OCI-M2 (cell line): ENCODE data around the gene GRM7.
"Not testable (repeated sequence)": the region's sequence is repeated elsewhere in the genome, so short reads cannot be mapped to it uniquely, and the experiment has no call there.

ENCODE experiments used
- DNase-seq: peaks from one replicate; lab custom pipeline; 2025; ENCODE audit not compliant: unreplicated experiment; lab: John Stamatoyannopoulos, UW

GRM7 gene

DNA sequence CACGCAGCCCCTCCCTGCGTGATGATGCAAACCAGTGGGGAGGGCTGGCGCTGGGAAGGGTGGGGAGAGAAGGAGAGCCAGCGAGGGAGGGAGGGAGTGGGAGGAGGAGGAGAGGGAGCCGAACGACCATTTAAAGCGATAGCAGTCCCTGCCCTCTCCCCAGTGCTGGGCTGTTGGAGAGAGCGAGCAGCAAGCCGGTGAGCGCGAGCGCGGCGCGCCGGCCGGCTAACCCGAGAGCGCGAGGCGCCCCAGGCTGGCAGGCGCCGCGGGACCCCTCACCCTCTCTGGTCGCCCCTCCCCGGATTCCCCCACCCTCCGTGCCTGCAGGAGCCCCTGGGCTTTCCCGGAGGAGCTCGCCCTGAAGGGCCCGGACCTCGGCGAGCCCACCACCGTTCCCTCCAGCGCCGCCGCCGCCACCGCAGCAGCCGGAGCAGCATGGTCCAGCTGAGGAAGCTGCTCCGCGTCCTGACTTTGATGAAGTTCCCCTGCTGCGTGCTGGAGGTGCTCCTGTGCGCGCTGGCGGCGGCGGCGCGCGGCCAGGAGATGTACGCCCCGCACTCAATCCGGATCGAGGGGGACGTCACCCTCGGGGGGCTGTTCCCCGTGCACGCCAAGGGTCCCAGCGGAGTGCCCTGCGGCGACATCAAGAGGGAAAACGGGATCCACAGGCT is at the start of gene GRM7:
Gene GRM7 (plus strand): TSS at position 162 of the 671 bp plus-strand sequence.
- DNase-seq = no peak

DNA sequence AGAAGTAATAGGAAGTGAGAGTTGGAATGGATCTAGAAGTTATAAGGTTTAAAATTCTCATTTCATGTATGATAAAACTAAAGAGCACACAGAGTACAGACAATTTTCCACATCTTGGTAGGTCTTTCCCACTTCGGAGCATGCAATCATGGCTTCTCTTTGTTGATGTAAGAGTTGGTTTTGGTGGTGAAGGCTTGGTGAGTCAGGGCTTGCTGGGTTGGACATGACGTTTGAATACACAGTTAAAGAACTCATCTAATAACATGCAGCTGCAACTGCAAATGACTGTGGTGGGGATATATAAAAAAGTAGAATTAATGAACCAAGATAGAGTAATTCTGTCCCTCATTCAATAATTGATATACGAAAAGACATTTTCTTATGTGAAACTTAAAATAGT is 39.5 kb upstream of the GRM7 start:
- DNase-seq = no peak

DNA sequence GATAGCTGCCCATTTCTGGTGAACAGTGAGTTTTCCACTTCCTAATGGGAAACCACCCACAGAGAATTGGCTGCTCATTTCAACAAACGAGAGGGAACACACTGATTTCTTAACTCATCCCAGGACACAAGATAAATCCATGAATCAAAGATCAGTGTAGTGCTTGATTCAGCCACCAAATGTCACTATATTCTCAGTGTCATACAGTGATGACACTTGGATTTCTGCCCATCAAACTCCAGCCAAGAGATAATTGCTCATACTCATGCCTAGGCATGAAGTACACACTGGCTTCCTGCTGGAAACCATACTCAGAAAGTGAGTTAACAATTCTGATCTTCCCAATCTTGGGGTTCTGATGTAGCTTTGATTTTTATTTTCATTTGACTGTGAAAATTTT is 35.4 kb upstream of the GRM7 start:
- no peak for DNase-seq

DNA sequence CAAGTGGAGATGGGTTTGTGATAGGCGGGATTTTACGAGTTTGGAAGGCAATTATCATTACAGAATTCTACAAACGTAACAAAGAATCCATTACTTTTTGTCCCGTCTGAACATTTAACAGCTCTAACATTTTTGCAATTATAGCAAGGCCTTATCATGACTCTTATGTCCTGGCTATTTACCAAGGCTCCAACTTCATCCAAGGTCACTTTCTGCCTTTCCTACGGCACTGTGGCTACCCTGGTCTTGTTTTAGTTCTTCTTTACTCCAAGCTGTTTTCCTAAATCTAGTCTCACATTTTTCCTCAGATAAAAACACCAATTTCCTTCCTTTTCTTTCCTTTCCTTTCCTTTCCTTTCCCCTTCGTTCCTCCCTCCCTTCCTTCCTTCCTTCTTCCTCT is 33.5 kb upstream of the GRM7 start:
- no peak for DNase-seq

DNA sequence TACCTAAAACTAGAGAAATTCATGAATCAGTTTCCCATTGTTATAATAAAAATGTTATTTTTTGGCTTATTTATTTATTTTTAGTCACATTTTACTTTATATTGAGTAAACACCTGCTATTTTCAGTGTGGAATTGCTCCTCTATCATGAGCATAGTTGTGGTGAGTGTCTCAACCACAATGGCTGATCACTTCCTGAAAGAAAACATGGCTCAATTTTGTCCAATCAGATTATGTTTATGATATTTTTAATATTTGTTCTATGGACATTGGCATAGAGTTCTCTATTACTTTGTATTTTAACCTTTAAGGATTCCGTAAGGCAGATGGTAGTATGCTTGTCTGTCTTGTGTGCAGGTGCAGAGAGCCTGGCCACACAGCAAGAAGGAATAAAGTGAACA is 16.2 kb upstream of the GRM7 start:
- DNase-seq = no peak

DNA sequence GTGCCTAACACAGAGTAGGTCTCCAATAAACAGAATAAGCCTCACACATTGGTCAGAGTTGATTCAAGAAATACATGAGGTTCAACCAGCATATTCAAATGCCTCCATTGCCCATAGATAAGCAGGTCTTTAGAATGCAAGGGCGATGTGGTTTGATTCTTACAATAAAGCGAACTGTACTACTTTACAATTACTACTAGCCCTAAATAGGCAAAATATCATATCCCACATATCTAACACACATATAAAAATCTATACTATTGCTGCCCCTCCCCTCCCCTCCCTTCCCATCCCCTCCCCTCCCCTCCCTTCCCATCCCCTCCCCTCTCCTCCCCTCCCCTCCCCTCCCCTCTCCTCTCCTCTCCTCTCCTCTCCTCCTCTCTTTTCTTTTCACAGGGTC is 6.7 kb upstream of the GRM7 start:
- no peak for DNase-seq

DNA sequence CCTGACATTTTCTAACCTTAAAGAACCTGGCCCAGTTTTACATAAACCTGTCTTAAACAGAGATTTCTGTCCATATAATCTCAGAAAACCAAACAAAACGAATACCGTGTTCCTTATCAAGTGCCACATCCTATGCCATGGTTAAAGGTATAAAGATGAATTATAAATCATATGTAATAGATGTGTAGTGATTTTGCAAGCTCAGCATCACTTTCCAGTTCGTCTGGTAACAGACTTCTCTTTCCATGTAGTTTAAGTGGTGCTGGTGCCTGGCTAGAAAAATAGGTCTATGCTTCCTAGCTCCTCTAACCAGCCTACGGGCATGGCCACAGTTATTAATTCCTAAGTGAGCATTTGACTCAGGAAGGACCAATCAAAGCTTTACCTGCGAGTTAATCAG is 3.4 kb upstream of the GRM7 start:
- DNase-seq = no peak

DNA sequence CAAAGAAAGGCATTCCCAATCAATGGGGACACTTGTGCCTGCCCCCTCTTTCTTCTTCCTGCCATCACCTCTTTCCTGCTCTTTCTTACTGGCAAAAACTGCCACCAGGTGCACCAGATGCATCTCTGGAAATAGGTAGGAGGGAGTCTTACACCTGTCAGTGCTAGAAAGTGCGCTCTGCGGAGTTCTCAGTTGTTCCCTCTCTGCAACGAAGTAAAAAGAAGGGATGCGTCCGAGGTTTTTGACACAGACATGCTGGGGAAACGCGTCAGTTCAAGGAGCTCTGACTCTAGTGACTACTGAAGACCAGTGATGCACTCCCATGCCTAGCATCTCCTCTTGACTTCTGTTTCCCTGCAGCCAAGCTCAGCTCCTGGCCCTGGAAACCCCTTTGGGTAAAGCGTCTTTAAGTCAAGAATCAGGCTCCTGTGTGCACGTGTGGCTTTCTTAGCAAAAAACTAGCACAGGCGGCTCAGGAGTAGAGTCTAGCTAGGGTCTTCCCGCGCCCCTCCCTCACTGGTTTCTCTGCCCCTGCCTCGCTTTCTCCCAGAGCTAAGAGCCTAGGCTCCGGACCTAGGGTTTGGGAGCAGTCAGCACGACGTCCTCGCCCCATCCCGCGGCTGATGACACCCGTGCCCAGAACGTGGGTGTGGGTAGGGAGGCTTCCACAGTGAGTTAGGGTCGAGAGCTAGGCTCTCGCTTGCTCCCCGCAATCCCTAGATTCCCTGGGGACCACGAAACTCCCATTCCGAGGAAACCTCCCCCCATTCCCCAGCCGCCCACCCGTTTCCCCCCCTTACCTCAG is 564 bp upstream of the GRM7 start:
- DNase-seq = no peak

DNA sequence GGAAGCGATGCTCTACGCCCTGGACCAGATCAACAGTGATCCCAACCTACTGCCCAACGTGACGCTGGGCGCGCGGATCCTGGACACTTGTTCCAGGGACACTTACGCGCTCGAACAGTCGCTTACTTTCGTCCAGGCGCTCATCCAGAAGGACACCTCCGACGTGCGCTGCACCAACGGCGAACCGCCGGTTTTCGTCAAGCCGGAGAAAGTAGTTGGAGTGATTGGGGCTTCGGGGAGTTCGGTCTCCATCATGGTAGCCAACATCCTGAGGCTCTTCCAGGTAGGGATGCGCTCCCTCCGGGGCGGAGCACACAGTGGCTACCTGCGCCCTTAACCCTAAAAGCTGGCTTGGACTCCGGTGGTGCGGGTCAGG is 698 bp downstream of the GRM7 start:
- DNase-seq = no peak

DNA sequence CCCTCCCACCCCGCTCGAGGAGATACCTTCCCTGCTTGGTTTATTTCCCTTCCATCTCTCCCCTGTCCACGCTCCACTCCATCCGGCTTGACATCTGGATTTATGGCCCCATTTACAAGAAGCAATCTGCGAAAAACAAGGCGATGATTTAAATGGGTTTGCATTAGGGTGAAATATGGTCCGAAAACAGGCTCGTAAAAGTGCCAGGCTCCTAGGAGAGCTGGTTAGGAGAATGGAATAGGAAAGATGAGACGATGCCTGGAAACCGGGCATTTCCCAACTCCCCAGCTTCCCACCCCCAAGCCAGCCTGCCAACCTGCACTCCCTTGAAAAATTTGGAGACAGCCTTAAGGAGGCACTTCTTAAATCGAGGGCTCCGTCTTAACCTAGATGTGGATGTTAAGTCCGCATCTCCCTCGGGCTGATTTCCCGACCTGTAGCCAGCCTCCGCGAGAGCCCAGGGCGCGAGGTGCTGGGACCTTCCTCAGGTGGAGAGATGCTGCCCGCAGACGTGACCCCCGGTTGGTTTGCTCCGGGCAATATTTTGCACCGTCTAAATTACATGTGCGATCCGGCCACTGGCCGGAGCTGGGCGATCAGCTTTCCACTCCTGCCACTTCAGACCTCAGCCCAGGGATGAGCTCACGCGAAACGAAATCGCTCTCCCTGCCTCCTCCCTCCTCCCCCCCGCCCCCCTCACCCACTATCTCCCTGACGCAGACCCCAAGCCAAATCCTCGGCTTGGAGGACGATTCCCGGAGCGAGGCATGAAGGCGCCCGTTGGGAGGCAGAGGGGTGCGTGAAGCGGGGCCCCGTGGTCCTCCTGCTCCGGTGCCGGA is 1.3 kb downstream of the GRM7 start:
- no peak for DNase-seq

DNA sequence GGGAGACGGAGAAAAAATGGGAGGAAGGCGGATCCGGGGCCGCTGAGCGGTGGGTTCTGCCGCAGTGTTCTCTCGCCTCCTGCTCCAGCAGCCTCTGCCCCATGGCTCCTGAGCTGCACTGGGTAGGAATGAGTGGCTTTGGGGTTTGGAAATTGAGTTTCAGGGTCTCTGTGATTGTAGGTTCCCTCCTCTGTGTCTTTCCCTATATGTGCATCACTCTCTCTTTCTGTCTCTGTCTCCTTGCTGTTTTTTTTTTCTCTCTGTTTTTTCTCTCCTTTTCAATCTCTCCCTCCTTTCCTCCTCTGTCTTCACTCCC is 1.9 kb downstream of the GRM7 start:
- no peak for DNase-seq

DNA sequence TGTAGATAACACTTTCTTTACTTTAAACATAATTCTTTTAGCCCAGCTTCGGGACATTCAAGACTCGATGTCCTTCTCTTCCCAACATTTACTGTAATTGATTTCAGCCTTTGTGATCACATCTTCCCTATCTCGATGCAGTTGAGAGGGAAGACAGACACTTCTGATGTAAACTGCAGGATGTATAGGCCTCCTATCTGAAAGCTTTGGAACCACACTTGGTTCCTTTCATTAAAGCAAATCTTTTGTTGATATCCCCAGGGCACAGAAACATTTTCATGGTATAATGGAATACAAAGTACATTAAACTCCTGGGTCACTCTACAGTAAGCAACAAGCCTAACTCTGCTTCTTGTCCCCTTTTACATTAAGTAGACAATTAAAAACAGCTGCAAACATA is 6.4 kb downstream of the GRM7 start:
- DNase-seq = no peak

DNA sequence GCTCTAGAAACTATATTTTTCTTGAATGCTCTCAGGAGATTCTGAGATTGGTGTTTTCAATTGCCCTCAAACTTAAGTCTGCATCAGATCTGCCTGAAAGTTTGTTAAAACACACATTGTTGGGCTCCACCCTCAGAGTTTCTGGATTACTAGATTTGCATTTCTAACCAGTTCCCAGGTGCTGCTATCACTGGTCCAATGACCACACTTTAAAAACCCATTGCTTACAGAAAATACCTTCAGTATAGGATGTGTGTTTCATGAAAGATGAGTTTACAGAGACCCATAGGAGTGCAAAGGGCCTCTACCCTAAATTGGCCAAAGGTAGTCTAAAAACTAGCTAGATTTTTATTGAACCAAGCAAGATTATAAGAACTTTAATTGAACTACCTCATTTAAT is 17.8 kb downstream of the GRM7 start:
- DNase-seq = no peak

DNA sequence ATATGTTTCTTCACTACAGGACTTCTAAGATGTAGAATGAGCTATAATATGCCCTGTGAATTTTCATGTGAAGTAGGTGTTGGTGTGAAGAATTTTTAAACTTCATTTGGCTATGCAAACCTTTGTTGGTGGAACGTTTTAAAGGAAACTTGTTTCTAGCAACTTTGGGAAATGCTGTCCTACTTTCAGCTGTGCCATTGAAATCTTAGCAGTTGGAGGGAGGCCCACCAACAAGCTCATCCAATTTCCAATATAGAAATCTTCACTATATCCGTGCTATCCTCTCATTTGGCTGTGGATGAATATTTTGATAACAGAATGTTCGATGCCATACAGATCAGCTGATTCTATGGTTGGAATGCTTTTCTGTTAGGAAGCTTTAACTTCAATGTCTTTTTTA is 51.3 kb downstream of the GRM7 start:
- no peak for DNase-seq

DNA sequence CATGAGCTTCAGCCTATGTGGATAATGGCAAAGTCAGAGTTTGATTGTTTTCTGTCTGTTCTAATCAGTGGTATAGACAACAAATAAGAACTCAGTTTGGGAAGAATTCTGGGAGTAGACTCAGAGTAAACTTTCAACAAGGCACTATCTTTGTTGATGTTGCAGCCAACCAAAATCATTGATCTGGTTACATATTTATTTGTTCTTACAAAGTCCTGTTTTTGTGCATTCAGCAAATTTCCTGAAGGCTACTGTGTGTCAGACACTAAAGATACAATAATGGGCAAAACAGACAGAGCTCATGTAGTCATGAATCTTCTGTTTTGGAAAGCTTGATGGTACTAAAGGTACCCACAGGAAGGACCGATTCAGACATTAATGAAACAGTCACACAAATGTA is 55.0 kb downstream of the GRM7 start:
- DNase-seq = no peak

DNA sequence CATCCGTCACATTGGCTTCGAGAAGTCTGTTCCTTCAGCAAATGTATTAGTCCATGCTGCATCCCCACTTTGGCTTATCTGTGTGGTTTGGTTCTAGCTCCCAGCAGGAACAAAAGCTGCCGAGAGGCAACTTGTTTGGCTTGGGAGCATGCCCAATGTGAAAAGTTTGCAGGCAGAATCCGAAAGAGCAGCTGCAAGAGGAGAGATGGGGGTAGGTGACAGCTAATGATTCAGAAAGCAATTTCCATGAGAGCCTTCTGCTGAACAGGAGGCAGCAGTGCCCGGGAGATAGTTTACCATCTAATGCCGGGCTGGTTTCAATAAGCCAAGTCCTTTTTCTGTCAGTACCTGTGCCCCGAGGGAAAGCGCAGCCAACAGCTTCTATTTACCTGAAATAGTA is 60.2 kb downstream of the GRM7 start:
- DNase-seq = no peak

DNA sequence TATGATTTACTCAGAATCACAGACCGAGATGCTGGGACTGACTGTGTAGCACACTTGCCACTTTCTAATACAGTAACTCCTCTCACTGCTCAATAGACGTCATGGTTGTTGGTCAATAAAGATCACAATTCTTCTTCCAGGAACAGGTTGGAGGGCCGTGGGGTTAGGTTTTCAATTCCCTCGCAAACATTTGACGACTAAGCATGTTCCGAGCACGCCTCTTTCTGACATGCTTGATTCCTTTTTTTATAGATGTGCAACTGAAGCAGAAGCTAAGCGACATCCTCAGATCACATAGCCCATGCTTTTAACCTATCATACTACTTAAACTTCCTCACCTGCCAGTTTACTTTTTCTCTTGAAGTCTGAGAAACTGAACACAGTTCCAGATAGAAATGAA is 61.0 kb downstream of the GRM7 start:
- no peak for DNase-seq

DNA sequence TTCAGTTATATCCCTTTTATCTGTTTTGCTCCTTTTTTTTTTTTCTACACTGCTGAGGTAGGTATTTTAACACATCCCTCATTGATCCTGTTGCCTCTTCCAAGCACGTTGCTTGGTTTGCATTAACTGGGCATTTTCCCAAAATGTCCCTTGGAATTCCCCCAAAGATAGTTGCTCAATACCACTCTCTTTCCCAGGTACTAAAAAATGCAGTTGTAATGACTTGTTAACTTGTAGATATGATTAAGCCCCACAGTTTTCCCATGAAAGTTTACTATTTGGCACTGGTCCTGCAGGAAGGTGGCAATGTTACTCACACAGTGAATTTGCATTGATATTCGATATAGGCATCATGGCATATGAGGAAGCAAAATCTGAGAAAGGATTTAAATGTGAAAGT is 67.1 kb downstream of the GRM7 start:
- no peak for DNase-seq

DNA sequence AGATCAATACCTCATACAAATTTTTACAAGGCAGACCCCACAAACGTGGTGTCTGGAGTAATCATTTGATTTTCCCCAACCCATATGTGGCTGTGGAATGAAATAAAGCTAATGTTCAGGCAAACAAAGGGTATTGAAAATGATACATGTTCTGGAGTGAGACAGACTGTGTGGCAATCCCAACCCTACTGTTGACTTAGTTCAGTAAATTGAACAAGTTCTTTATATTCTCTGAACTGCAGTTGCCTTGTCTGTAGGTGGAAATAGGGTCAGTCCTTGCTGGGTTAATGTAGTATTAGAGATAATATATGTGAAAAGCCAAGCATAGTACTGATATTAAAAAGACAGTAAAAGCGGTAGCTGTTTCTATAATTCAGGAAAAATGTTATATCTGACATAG is 69.0 kb downstream of the GRM7 start:
- no peak for DNase-seq

DNA sequence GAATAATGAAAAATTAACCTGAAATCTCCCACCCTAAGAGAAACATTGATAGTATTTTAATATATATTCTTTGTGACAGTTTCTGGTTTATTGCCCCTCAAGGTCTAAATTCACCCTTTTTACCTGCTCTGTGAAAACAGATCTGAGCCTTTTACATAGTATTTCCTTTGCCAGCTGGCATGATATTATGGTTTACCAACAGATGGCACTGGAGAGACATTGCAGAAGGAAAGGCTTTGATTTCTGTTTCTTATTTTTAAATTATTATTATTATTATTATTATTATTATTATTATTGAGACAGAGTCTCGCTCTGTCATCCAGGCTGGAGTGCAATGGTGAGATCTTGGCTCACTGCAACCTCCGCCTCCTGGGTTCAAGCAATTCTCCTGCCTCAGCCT is 74.5 kb downstream of the GRM7 start:
- DNase-seq = not testable (repeated sequence)

DNA sequence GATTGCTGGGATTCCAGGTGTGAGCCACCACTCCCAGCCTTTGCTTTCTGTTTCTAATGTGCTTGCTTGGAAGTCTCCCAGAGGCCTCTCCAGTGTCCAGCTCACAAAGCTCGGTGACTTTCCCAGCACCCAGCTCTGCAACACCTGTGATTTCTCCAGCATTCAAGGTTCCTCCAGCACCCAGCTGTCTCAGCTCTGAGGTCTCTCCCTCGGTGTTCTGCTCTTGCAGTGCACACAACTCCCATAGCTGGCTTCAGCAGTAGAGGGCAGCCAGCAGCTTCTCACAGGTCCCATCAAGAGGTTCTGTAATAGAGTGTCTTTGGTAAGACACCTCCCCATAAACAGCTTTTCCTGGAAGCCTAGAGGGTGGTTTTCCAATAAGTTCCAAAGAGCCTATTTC is 75.1 kb downstream of the GRM7 start:
- DNase-seq = no peak

DNA sequence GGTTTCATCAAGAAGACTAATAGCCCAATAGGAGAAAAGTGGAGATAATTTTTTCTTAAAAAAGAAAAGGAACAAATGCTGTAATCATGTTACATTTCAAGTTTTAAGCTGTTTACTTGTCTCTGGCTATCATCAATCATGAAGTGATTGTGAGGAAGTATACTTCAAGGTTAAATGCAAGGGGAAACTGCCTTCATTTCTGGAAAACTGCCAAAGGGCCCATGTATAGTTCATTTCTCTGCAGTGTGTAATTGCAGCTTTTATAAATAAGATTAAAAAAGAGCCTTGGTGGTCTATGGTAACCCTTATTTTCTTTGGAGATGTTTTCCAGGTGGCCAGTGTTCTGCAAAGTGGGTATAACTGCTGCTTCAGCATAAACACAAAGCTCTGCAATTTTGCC is 101.9 kb downstream of the GRM7 start:
- no peak for DNase-seq
